Karpas-422 (cell line): ENCODE measurements around the gene MDFI. TPM values are rescaled to one million over a fixed set of nuclear protein-coding genes. Genes with fewer than 3 reads are reported as not detected.

Experiments
- small RNA-seq: library from RNA; depleted of rRNA; stranded (forward); fragments of <200 nt; gene quantifications from one replicate; pipeline ENCODE3, GENCODE V24; 2014
- total RNA-seq: library from RNA; depleted of rRNA; stranded (reverse); fragments of >200 nt; shearing (Covaris generic); gene quantifications from 2 replicates; pipeline ENCODE4 v1.2.3, GENCODE V29; 2014; ENCODE audit warnings: low replicate concordance; rRNA removed

Gene MDFI
- total RNA-seq, 1 experiment from 2014 or later, result not detected

Small RNA genes lying within 50 kb of the gene (small RNA-seq; reads per million reads assigned to genes)
- not detected for gene MIR4641

Other genes starting within 250 kb of the MDFI start
- 3.6 and 5.0 TPM in 2 replicates for gene FOXP4, start 92.1 kb upstream of the MDFI start, total RNA-seq
- gene TFEB, start 97.1 kb downstream of the MDFI start, total RNA-seq, result 72.3 and 117 TPM in 2 replicates
- not detected in 2 replicates for gene PGC, start 108.9 kb downstream of the MDFI start, total RNA-seq
- gene FRS3, start 141.4 kb downstream of the MDFI start, total RNA-seq, result 4.8 and 9.5 TPM in 2 replicates
- 0.41 and 2.8 TPM in 2 replicates for gene PRICKLE4, start 142.3 kb downstream of the MDFI start, total RNA-seq
- gene TOMM6, start 149.2 kb downstream of the MDFI start, total RNA-seq, result 119 and 229 TPM in 2 replicates